Mammary epithelial cell (primary cell): Measurements from ENCODE around the gene HIVEP3.

Experiments
- CTCF ChIP-seq, 2 donors: IDR thresholded peaks in 1 of 2; conservative IDR thresholded peaks in 1 of 2; 2 replicates each; pipeline ENCODE4 v1.5.1; 2011 to 2012; ENCODE audit warnings: inconsistent platforms in 2 of 2, low read length in 2 of 2, mild to moderate bottlenecking in 2 of 2, control low read depth in 1 of 2, low read depth in 1 of 2; ENCODE audit not compliant: insufficient read depth in 1 of 2; ENCODE audit errors: extremely low read depth in 1 of 2
- EZH2 ChIP-seq: IDR thresholded peaks from 2 replicates; pipeline ENCODE4 v1.6.1; 2012; ENCODE audit warnings: low read length, inconsistent platforms, borderline replicate concordance

GRCh38 chr1:41720861-41721410 lies 197.8 kb downstream of the HIVEP3 start:
- TF ChIP-seq CTCF (conservative IDR thresholded peaks at IDR 0.05 in 1 of 2, IDR thresholded peaks at IDR 0.05 in 1 of 2; ENCODE audit: extremely low read depth in 1 of 2, insufficient read depth in 1 of 2, low read depth in 1 of 2, low read length in 2 of 2) (no peak), EZH2 (no peak)
